HepG2 (cell line): ENCODE measurements around the gene AGK. TPM values are rescaled to one million over a fixed set of nuclear protein-coding genes. Genes with fewer than 3 reads are reported as not detected.

Experiments used
- ATAC-seq: fragments of 200-7000 bp; cut with Tn5 transposase; 3 replicates; pipeline ENCODE4 v1.9.1; 2020; ENCODE audit warnings: mild to moderate bottlenecking, moderate library complexity
- BruUV-seq: library from RNA; stranded (reverse); fragments of 400-500 nt; replicated peaks from 2 replicates; lab custom pipeline; 2021; lab: Mats Ljungman, UMichigan
- CTCF ChIA-PET: fragments of 300-600 bp; formaldehyde crosslinking; extraction: SDS; loops from one replicate; lab custom pipeline; 2021; ENCODE audit warnings: low total read pairs, inconsistent platforms, low intra/inter-chr PET ratio; lab: Yijun Ruan, JAX
- POLR2A ChIA-PET: fragments of 350-600 bp; sonication (Branson Sonifier 250); formaldehyde crosslinking; loops from one replicate; lab custom pipeline; 2020; ENCODE audit warnings: antibody characterized with exemption, inconsistent platforms; lab: Yijun Ruan, JAX
- DNase-seq: peaks from one replicate; pipeline ENCODE4 v3.0.0-alpha.2; 2015; ENCODE audit warnings: low spot score
- FAIRE-seq: peaks from 3 replicates; lab custom pipeline; 2011; peaks lifted over from hg19 to GRCh38; lab: Jason Lieb, UNC
- H2AFZ ChIP-seq: one replicate; pipeline ENCODE4 v1.6.1; 2011; ENCODE audit warnings: low read length, inconsistent platforms
- H3K27ac ChIP-seq: fragments of 300-600 bp; 3 replicates; pipeline ENCODE4 v1.8.0; 2011; ENCODE audit warnings: mixed run types, mild to moderate bottlenecking, mixed read lengths, low read length, inconsistent platforms; ENCODE audit not compliant: insufficient read depth; ENCODE audit errors: extremely low read length
- H3K27me3 ChIP-seq, 2 experiments: fragments of 200-600 bp in 1 of 2; 2 replicates in 1 of 2; 3 replicates in 1 of 2; pipeline versions ENCODE4 v1.6.0 to v1.8.0; 2011; ENCODE audit warnings: low read length in 2 of 2, mild to moderate bottlenecking in 2 of 2, moderate library complexity in 2 of 2, inconsistent platforms in 1 of 2; ENCODE audit not compliant: insufficient read depth in 2 of 2, control insufficient read depth in 1 of 2
- H3K36me3 ChIP-seq, 2 experiments: fragments of 200-600 bp in 1 of 2; replicated peaks in 1 of 2; 2 replicates in 1 of 2; 3 replicates in 1 of 2; pipeline versions ENCODE4 v1.5.1 to v1.8.0; 2011; ENCODE audit warnings: low read length in 2 of 2, inconsistent platforms in 1 of 2; ENCODE audit not compliant: insufficient read depth in 2 of 2, control insufficient read depth in 1 of 2
- H3K4me1 ChIP-seq: 2 replicates; pipeline ENCODE4 v1.5.1; 2012; ENCODE audit warnings: low read length, inconsistent platforms; ENCODE audit not compliant: insufficient read depth
- H3K4me2 ChIP-seq: 2 replicates; pipeline ENCODE4 v1.6.0; 2011; ENCODE audit warnings: low read depth, low read length, inconsistent platforms
- H3K4me3 ChIP-seq, 3 experiments: fragments of 200-600 bp in 1 of 3; sonication (generic), shearing (Covaris generic) in 1 of 3; replicated peaks in 1 of 3; 2 replicates each; pipeline ENCODE4 v1.5.1; 2011 to 2016; ENCODE audit warnings: low read length in 3 of 3, inconsistent platforms in 2 of 3, low read depth in 2 of 3, mild to moderate bottlenecking in 2 of 3, control low read depth in 1 of 3, mixed read lengths in 1 of 3; ENCODE audit not compliant: insufficient read depth in 1 of 3
- H3K79me2 ChIP-seq: one replicate; pipeline ENCODE4 v1.6.1; 2011; ENCODE audit warnings: low read length, inconsistent platforms; ENCODE audit not compliant: insufficient read depth
- H3K9ac ChIP-seq: 2 replicates; pipeline ENCODE4 v1.6.0; 2011; ENCODE audit warnings: mild to moderate bottlenecking, low read depth, low read length, inconsistent platforms; ENCODE audit not compliant: insufficient read depth
- H3K9me3 ChIP-seq: 2 replicates; pipeline ENCODE4 v1.5.1; 2012; ENCODE audit warnings: mild to moderate bottlenecking, low read length
- H4K20me1 ChIP-seq: 2 replicates; pipeline ENCODE4 v1.6.0; 2011; ENCODE audit warnings: inconsistent platforms, mild to moderate bottlenecking, low read length, moderate library complexity; ENCODE audit not compliant: insufficient read depth
- ARID2 ChIP-seq: sonication (generic); formaldehyde crosslinking; IDR thresholded peaks from 2 replicates; pipeline ENCODE4 v1.8.1; 2022; ENCODE audit warnings: mild to moderate bottlenecking, missing genetic modification reagents, borderline replicate concordance
- CC2D1A ChIP-seq: sonication (generic); formaldehyde crosslinking; IDR thresholded peaks from 2 replicates; pipeline ENCODE4 v1.8.1; 2023; ENCODE audit warnings: mild to moderate bottlenecking, missing genetic modification reagents
- CENPT ChIP-seq: sonication (generic); formaldehyde crosslinking; IDR thresholded peaks from 2 replicates; pipeline ENCODE4 v1.8.0; 2022; ENCODE audit warnings: low read depth, mild to moderate bottlenecking, moderate library complexity, missing genetic modification reagents
- FOXK2 ChIP-seq: fragments of 450-650 bp; IDR thresholded peaks from 2 replicates; pipeline ENCODE4 v1.6.1; 2016
- HMG20B ChIP-seq: conservative IDR thresholded peaks from 2 replicates; pipeline ENCODE4 v1.6.1; 2016; ENCODE audit warnings: missing genetic modification reagents, missing compliant biosample characterization
- HNRNPLL ChIP-seq: fragments of 200-400 bp; formaldehyde crosslinking; IDR thresholded peaks from 2 replicates; pipeline ENCODE4 v1.6.1; 2017; ENCODE audit warnings: mild to moderate bottlenecking, low read depth, low read length; ENCODE audit not compliant: poor library complexity, severe bottlenecking
- SKI ChIP-seq: fragments of 450-650 bp; IDR thresholded peaks from one replicate; pipeline ENCODE4 v1.6.1; 2018; ENCODE audit warnings: mild to moderate bottlenecking; ENCODE audit not compliant: partially characterized antibody
- SOX13 ChIP-seq, 3 experiments: fragments of 450-650 bp in 1 of 3; sonication (generic) in 1 of 3; formaldehyde crosslinking in 1 of 3; IDR thresholded peaks in 2 of 3; conservative IDR thresholded peaks in 1 of 3; 2 replicates each; pipeline versions ENCODE4 v1.5.0 to v1.6.1; 2016 to 2020; ENCODE audit warnings: antibody characterized with exemption in 1 of 3, mild to moderate bottlenecking in 1 of 3, missing compliant biosample characterization in 1 of 3, missing genetic modification reagents in 1 of 3, moderate library complexity in 1 of 3
- TBL1XR1 ChIP-seq: fragments of 150-350 bp; IDR thresholded peaks from 2 replicates; pipeline ENCODE4 v1.6.1; 2014; ENCODE audit warnings: borderline replicate concordance, low read length; ENCODE audit not compliant: partially characterized antibody
- ZMYM2 ChIP-seq: sonication (generic); formaldehyde crosslinking; IDR thresholded peaks from 2 replicates; pipeline ENCODE4 v1.8.0; 2022; ENCODE audit warnings: mild to moderate bottlenecking, missing genetic modification reagents
- ZNF616 ChIP-seq: sonication (generic); formaldehyde crosslinking; IDR thresholded peaks from 2 replicates; pipeline ENCODE4 v1.5.0; 2020; ENCODE audit warnings: low read depth, mild to moderate bottlenecking, missing genetic modification reagents
- ZNF780A ChIP-seq: sonication (generic); formaldehyde crosslinking; IDR thresholded peaks from 2 replicates; pipeline ENCODE4 v1.8.0; 2022; ENCODE audit warnings: mild to moderate bottlenecking, missing genetic modification reagents, moderate library complexity
- ZNF891 ChIP-seq: sonication (generic); formaldehyde crosslinking; IDR thresholded peaks from 2 replicates; pipeline ENCODE4 v1.5.0; 2020; ENCODE audit warnings: mild to moderate bottlenecking, missing genetic modification reagents
- WGBS: methylation state at CpG from one replicate; pipeline ENCODE4 v1.1.6; 2017; ENCODE audit warnings: low lambda C conversion rate; 5-methylcytosine and 5-hydroxymethylcytosine counted together
- in situ Hi-C: cut with HindIII; loops from 2 replicates; pipeline ENCODE4 v1.10.0; 2017; ENCODE audit warnings: low pct_unique_long_range_greater_than_20kb; ENCODE audit not compliant: extremely low pct_ligation_motif_present
- intact Hi-C: fragments of 100-400 bp; cut with micrococcal nuclease; formaldehyde crosslinking; loops from one replicate; pipeline ENCODE4 v1.10.0; 2022; ENCODE audit not compliant: unreplicated experiment
- polyA plus RNA-seq, 8 experiments: library from polyadenylated mRNA; depleted of rRNA in 3 of 8; stranded (reverse) in 7 of 8; unstranded in 1 of 8; fragments of >200 nt; fragmentation: Illumina TruSeq in 4 of 8; extraction: Trizol in 4 of 8; gene quantifications; 2 replicates each; pipeline versions ENCODE4 v1.2.1 to v1.2.3, GENCODE V29; 2011 to 2016; ENCODE audit warnings: low read depth in 4 of 8, missing spikeins in 1 of 8, mixed read lengths in 1 of 8; ENCODE audit not compliant: insufficient read depth in 1 of 8
- total RNA-seq, 5 experiments: library from RNA; depleted of rRNA; stranded (reverse); fragments of >200 nt; fragmentation: Illumina TruSeq; extraction: Trizol; gene quantifications; 2 replicates each; pipeline ENCODE4 v1.2.3, GENCODE V29; 2016; ENCODE audit warnings: low read depth in 1 of 5
- TF ChIP-seq, protein P1 (sequence below): sonication (generic); formaldehyde crosslinking; IDR thresholded peaks from 2 replicates; pipeline ENCODE4 v1.4.0; 2020; ENCODE audit warnings: missing genetic modification reagents
- TF ChIP-seq, protein P2 (sequence below): conservative IDR thresholded peaks from 2 replicates; pipeline ENCODE4 v1.6.1; 2018; ENCODE audit warnings: missing genetic modification reagents
- TF ChIP-seq, protein P3 (sequence below): sonication (generic); formaldehyde crosslinking; IDR thresholded peaks from 2 replicates; pipeline ENCODE4 v1.8.1; 2023; ENCODE audit warnings: mild to moderate bottlenecking, missing genetic modification reagents

Gene AGK
- total and polyA plus RNA-seq, 2 of the 13 experiments (the other 11 are each of a cell fraction or from before 2014, with no cell fraction given), result 23.7 to 30.1 TPM

DNA sequence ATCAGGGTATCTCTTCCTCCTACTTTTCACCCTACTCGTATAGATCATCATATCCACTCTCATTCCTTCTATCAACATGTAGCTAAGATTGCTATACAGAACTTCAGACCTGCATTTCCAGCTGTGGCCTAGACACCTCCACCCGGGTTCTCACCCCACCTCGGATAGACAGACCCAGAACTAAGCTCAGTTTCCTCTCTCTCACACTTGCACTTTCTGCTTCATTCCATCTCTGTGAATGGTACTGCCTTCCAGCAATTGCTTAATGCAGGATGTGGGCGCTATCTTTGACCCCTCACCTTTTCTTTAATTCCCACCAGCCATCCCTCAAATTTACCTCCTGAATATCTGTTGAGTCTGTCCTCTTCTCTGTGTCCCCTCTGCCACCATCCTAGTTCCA lies 35.7 kb downstream of the AGK start (continued):
- TF ChIP-seq HMG20B, result no peak
- TF ChIP-seq CENPT (CRISPR knock-in tag), result no peak
- no peak for TF ChIP-seq ZNF891 (CRISPR knock-in tag)
- TF ChIP-seq, protein P1, sequence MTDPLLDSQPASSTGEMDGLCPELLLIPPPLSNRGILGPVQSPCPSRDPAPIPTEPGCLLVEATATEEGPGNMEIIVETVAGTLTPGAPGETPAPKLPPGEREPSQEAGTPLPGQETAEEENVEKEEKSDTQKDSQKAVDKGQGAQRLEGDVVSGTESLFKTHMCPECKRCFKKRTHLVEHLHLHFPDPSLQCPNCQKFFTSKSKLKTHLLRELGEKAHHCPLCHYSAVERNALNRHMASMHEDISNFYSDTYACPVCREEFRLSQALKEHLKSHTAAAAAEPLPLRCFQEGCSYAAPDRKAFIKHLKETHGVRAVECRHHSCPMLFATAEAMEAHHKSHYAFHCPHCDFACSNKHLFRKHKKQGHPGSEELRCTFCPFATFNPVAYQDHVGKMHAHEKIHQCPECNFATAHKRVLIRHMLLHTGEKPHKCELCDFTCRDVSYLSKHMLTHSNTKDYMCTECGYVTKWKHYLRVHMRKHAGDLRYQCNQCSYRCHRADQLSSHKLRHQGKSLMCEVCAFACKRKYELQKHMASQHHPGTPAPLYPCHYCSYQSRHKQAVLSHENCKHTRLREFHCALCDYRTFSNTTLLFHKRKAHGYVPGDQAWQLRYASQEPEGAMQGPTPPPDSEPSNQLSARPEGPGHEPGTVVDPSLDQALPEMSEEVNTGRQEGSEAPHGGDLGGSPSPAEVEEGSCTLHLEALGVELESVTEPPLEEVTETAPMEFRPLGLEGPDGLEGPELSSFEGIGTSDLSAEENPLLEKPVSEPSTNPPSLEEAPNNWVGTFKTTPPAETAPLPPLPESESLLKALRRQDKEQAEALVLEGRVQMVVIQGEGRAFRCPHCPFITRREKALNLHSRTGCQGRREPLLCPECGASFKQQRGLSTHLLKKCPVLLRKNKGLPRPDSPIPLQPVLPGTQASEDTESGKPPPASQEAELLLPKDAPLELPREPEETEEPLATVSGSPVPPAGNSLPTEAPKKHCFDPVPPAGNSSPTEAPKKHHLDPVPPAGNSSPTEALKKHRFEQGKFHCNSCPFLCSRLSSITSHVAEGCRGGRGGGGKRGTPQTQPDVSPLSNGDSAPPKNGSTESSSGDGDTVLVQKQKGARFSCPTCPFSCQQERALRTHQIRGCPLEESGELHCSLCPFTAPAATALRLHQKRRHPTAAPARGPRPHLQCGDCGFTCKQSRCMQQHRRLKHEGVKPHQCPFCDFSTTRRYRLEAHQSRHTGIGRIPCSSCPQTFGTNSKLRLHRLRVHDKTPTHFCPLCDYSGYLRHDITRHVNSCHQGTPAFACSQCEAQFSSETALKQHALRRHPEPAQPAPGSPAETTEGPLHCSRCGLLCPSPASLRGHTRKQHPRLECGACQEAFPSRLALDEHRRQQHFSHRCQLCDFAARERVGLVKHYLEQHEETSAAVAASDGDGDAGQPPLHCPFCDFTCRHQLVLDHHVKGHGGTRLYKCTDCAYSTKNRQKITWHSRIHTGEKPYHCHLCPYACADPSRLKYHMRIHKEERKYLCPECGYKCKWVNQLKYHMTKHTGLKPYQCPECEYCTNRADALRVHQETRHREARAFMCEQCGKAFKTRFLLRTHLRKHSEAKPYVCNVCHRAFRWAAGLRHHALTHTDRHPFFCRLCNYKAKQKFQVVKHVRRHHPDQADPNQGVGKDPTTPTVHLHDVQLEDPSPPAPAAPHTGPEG (CRISPR knock-in tag), result no peak
- no peak for TF ChIP-seq ARID2 (CRISPR knock-in tag)

DNA sequence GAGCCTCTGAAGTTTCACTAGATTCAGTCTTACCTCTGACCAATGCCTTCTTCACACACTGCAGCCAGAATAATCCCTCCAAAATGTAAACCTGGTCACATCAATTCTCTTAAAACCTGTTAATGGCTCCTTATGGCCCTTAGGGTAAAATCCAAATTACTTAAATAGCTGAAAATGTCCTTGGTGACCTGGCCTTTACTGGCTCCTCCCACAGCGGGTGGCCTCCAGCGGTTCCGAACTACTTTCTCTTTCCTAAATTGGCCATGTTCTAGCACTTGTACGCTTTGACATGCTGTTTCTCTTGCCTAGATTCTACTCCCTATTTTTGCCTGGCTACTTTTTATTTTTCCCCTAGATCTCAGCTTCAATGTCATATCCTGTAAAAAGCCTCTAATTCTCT lies 36.1 kb downstream of the AGK start:
- H3K27me3 ChIP-seq, result no peaks in the 10 kb centered on the region
- no peak for DNase-seq
- H3K79me2 ChIP-seq, result no peaks in the 10 kb centered on the region
- peaks cover 22% of the 10 kb centered on the region for H3K4me1 ChIP-seq
- no peaks in the 10 kb centered on the region for H4K20me1 ChIP-seq
- POLR2A ChIA-PET, result no interaction called here
- H3K9me3 ChIP-seq, result no peaks in the 10 kb centered on the region
- no peak overlapping the region for H3K9ac ChIP-seq
- CTCF ChIA-PET, result no interaction called here
- H3K4me3 ChIP-seq, result no peak overlapping the region
- H2AFZ ChIP-seq, result no peak overlapping the region
- no peak for FAIRE-seq
- no peak for ATAC-seq
- no peak overlapping the region for H3K4me2 ChIP-seq
- WGBS, result 97% methylated on average over 4 of the region's 4 CpGs
- no peaks in the 10 kb centered on the region; a peak in 3 of 5 replicates for H3K36me3 ChIP-seq
- in situ Hi-C loops (no loop called here), intact Hi-C loops (no loop called here)
- H3K27ac ChIP-seq, result no peak overlapping the region
- BruUV-seq, result no TSS peak
- no peak for TF ChIP-seq SKI
- TF ChIP-seq ZNF616, result no peak
- TF ChIP-seq CC2D1A, result no peak
- TF ChIP-seq HNRNPLL, result no peak
- TF ChIP-seq ZMYM2 (CRISPR knock-in tag), result no peak
- TF ChIP-seq SOX13 (IDR thresholded peaks at IDR 0.05), result no peak
- no peak for TF ChIP-seq SOX13 (CRISPR knock-in tag; conservative IDR thresholded peaks at IDR 0.05 in 1 of 2, IDR thresholded peaks at IDR 0.05 in 1 of 2)
- TF ChIP-seq, protein P2, sequence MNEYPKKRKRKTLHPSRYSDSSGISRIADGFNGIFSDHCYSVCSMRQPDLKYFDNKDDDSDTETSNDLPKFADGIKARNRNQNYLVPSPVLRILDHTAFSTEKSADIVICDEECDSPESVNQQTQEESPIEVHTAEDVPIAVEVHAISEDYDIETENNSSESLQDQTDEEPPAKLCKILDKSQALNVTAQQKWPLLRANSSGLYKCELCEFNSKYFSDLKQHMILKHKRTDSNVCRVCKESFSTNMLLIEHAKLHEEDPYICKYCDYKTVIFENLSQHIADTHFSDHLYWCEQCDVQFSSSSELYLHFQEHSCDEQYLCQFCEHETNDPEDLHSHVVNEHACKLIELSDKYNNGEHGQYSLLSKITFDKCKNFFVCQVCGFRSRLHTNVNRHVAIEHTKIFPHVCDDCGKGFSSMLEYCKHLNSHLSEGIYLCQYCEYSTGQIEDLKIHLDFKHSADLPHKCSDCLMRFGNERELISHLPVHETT (CRISPR knock-in tag), result no peak
- no peak for TF ChIP-seq ZNF780A (CRISPR knock-in tag)
- TF ChIP-seq, protein P3, sequence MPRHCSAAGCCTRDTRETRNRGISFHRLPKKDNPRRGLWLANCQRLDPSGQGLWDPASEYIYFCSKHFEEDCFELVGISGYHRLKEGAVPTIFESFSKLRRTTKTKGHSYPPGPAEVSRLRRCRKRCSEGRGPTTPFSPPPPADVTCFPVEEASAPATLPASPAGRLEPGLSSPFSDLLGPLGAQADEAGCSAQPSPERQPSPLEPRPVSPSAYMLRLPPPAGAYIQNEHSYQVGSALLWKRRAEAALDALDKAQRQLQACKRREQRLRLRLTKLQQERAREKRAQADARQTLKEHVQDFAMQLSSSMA, result no peak
- no peak for TF ChIP-seq TBL1XR1
- no peak for TF ChIP-seq FOXK2
